T-helper 17 cell (primary cell): ENCODE measurements around the gene RHBDL1. TPM values are rescaled to one million over a fixed set of nuclear protein-coding genes. Genes with fewer than 3 reads are reported as not detected.

Experiments used
- ATAC-seq: fragments of 150-1000 bp; cut with Tn5 transposase; 2 replicates; pipeline ENCODE4 v1.10.0; 2021; ENCODE audit warnings: mild to moderate bottlenecking, moderate library complexity
- DNase-seq, 3 donors: peaks; one replicate each; pipeline versions ENCODE4 v3.0.0 to v3.0.0-alpha.2; 2020 to 2021
- H3K9me3 ChIP-seq: one replicate; pipeline ENCODE4 v1.7.0; 2013; ENCODE audit warnings: low read length, mild to moderate bottlenecking; ENCODE audit not compliant: control insufficient read depth, poor library complexity, severe bottlenecking
- H3K27ac Mint-ChIP-seq: one replicate; pipeline ENCODE4 v1.8.0; 2022; ENCODE audit warnings: mild to moderate bottlenecking, moderate library complexity, mixed read lengths
- H3K27me3 Mint-ChIP-seq: one replicate; pipeline ENCODE4 v1.8.0; 2022; ENCODE audit warnings: mixed read lengths
- H3K36me3 Mint-ChIP-seq: one replicate; pipeline ENCODE4 v1.8.0; 2022; ENCODE audit warnings: low read depth, mixed read lengths
- H3K4me1 Mint-ChIP-seq: one replicate; pipeline ENCODE4 v1.8.0; 2022; ENCODE audit warnings: mild to moderate bottlenecking, mixed read lengths
- H3K4me3 Mint-ChIP-seq: one replicate; pipeline ENCODE4 v1.8.0; 2022; ENCODE audit warnings: mild to moderate bottlenecking, moderate library complexity, mixed read lengths
- total RNA-seq, 4 donors: library from RNA in 2 of 4; stranded (reverse) in 2 of 4; gene quantifications; one replicate each; pipeline ENCODE4 v1.2.3 and lab custom pipeline; 2022 to 2026

RHBDL1 gene
- total RNA-seq: 1 to 10 TPM; 5.7 to 5.9 TPM
- 2.7 to 5.7 reads per million in 2 donors for total RNA-seq (lab: John Stamatoyannopoulos, UW)

GRCh38 chr16:674968-675883 lies at the start of gene RHBDL1:
RHBDL1 (plus strand) TSS chr16:675671; CDS start chr16:675791, 120 bp downstream.
- peaks cover 11% of the 10 kb centered on the region for H3K4me1 Mint-ChIP-seq
- DNase-seq: no peak
- H3K36me3 Mint-ChIP-seq: no peaks in the 10 kb centered on the region

GRCh38 chr16:625977-626765 lies 49.3 kb upstream of the RHBDL1 start:
- Mint-ChIP-seq H3K4me3 (no peak overlapping the region), H3K4me1 (peaks cover 2% of the 10 kb centered on the region), H3K27ac (no peak overlapping the region), H3K36me3 (no peaks in the 10 kb centered on the region), H3K27me3 (no peaks in the 10 kb centered on the region)
- ATAC-seq (no peak), DNase-seq (no peak)
- no peaks in the 10 kb centered on the region for H3K9me3 ChIP-seq

More at GRCh38 chr16:674968-675883, at the start of gene RHBDL1:
- H3K9me3 ChIP-seq: no peaks in the 10 kb centered on the region
- Mint-ChIP-seq H3K27me3 (no peaks in the 10 kb centered on the region), H3K27ac (no peak within 1 kb of the TSS), H3K4me3 (peak within 1 kb of the TSS; percentile 53)
- ATAC-seq: no peak

DNA sequence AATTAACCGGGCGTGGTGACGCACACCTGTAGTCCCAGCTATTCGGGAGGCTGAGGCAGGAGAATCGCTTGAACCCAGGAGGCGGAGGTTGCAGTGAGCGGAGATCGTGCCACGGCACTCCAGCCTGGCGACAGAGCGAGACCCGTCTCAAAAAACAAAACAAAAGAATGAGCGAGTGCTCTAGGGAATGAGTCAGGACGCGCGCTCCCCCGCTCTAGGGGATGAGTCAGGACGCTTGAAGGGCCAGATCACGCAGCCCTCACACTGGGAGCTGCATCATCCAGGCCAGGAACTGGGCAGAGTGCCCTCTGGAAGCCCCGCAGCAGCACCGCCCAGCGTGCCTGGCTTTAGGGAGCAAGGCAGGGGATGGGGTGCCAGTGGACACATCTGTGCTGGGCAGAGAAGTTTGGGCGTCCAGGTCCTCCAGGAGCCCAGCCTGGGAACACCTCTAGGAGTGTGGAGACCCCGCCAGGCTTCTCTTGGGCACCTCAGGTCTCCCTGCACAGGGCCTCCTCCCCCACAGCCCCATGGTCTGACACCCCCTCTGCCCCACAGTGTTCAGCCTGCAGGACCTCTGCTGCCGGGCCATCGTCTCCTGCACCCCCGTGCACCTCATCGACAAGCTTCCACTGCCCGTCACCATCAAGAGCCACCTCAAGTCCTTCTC lies 48.6 kb upstream of the RHBDL1 start:
- no peak for DNase-seq
- Mint-ChIP-seq H3K27ac (no peak overlapping the region), H3K4me1 (peaks cover 2% of the 10 kb centered on the region), H3K4me3 (no peak overlapping the region), H3K27me3 (no peaks in the 10 kb centered on the region), H3K36me3 (no peaks in the 10 kb centered on the region)
- no peak for ATAC-seq
- H3K9me3 ChIP-seq: no peaks in the 10 kb centered on the region

- Mint-ChIP-seq H3K27ac (no peak overlapping the region), H3K4me1 (peaks cover 2% of the 10 kb centered on the region), H3K27me3 (no peaks in the 10 kb centered on the region), H3K4me3 (no peak overlapping the region), H3K36me3 (no peaks in the 10 kb centered on the region)
- ATAC-seq: no peak
- H3K9me3 ChIP-seq: no peaks in the 10 kb centered on the region
- no peak for DNase-seq
Observed at GRCh38 chr16:627454-628239, 47.8 kb upstream of the RHBDL1 start.

GRCh38 chr16:628321-629061 lies 47.0 kb upstream of the RHBDL1 start:
- Mint-ChIP-seq H3K27me3 (no peaks in the 10 kb centered on the region), H3K4me3 (no peak overlapping the region), H3K4me1 (peaks cover 2% of the 10 kb centered on the region), H3K27ac (peak overlapping the region; percentile 34), H3K36me3 (no peaks in the 10 kb centered on the region)
- ATAC-seq (no peak), DNase-seq (no peak)
- H3K9me3 ChIP-seq: no peaks in the 10 kb centered on the region

DNA sequence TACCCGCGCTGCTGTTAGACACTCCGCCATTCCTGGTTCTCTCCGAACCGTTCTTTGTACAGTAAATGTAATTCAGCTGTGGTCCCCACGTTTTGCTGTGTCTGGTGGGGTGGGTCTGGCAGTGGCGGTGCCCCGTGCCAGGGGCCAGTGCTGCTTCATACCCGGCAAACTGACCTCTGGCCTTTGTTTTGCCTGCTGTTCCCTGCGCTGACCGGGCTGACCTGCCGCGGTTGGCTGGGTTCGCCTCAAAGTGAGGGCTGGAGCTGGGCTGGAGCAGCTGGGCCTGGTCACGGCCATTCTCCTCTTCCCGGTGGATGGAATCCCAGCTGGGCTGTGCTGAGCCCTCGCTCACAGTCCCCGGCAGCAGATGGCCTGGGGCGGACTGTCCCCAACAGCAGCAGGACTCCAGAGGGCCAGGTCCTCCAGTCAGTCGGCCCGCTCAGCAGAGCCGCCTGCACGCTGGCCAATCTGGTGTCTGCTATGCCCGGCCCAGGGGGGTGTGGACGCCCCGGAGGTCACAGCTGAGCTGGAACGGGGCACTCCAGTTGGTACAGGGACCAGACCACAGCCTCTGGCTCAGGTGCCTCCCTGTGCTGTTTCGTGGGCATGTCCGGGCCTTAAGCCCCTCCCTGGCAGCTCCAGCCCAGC lies 46.2 kb upstream of the RHBDL1 start:
- H3K36me3 Mint-ChIP-seq: no peaks in the 10 kb centered on the region
- no peaks in the 10 kb centered on the region for H3K9me3 ChIP-seq
- DNase-seq (no peak), ATAC-seq (no peak)
- no peaks in the 10 kb centered on the region for H3K27me3 Mint-ChIP-seq
- H3K27ac Mint-ChIP-seq: peak overlapping the region; percentile 34
- H3K4me1 Mint-ChIP-seq: peaks cover 2% of the 10 kb centered on the region
- H3K4me3 Mint-ChIP-seq: no peak overlapping the region

GRCh38 chr16:629833-630248 lies 45.6 kb upstream of the RHBDL1 start:
- Mint-ChIP-seq H3K4me1 (peaks cover 3% of the 10 kb centered on the region), H3K27ac (no peak overlapping the region), H3K27me3 (no peaks in the 10 kb centered on the region), H3K4me3 (no peak overlapping the region), H3K36me3 (no peaks in the 10 kb centered on the region)
- no peak for DNase-seq
- no peaks in the 10 kb centered on the region for H3K9me3 ChIP-seq
- ATAC-seq: no peak

GRCh38 chr16:630249-630814 lies 45.1 kb upstream of the RHBDL1 start:
- H3K27ac Mint-ChIP-seq: no peak overlapping the region
- no peak overlapping the region for H3K4me3 Mint-ChIP-seq
- DNase-seq (no peak), ATAC-seq (no peak)
- no peaks in the 10 kb centered on the region for H3K9me3 ChIP-seq
- H3K4me1 Mint-ChIP-seq: peaks cover 4% of the 10 kb centered on the region
- no peaks in the 10 kb centered on the region for H3K27me3 Mint-ChIP-seq
- no peaks in the 10 kb centered on the region for H3K36me3 Mint-ChIP-seq

- no peaks in the 10 kb centered on the region for H3K9me3 ChIP-seq
- no peak within 1 kb of the TSS for H3K27ac Mint-ChIP-seq
- no peaks in the 10 kb centered on the region for H3K27me3 Mint-ChIP-seq
- DNase-seq (no peak), ATAC-seq (no peak)
- peak within 1 kb of the TSS; percentile 36 for H3K4me3 Mint-ChIP-seq
- no peaks in the 10 kb centered on the region for H3K36me3 Mint-ChIP-seq
- H3K4me1 Mint-ChIP-seq: peaks cover 4% of the 10 kb centered on the region
Observed at GRCh38 chr16:630815-631405, 44.6 kb upstream of the RHBDL1 start, which contains the start of gene WFIKKN1. WFIKKN1 (plus strand) TSS chr16:630985; CDS start chr16:631254, 269 bp downstream.

DNA sequence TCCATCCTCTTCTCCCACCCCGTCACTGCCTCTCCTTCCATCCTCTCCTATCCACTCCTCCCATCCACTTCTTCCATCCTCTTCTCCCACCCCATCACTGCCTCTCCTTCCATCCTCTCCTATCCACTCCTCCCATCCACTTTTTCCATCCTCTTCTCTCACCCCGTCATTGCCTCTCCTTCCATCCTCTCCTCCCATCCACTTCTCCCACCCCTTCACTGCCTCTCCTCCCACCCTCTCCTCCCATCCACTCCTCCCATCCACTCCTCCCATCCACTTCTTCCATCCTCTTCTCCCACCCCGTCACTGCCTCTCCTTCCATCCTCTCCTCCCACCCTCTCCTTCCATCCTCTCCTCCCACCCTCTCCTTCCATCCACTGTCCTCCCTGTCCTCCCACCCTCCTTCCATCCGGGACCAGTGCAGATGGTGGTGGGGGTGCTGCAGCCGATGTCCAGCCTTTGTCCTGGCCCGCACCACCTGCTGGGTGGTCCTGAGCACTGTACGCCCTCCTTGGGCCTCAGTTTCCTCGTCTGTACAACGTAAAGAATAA lies 43.6 kb upstream of the RHBDL1 start:
- H3K9me3 ChIP-seq: no peaks in the 10 kb centered on the region
- ATAC-seq (no peak), DNase-seq (no peak)
- Mint-ChIP-seq H3K4me1 (peaks cover 9% of the 10 kb centered on the region), H3K36me3 (peaks cover 2% of the 10 kb centered on the region), H3K4me3 (no peak overlapping the region), H3K27me3 (peaks cover 6% of the 10 kb centered on the region), H3K27ac (no peak overlapping the region)
